GM23338 (cell line): Measurements from ENCODE around the gene FXR1. TPM values are rescaled to one million over a fixed set of nuclear protein-coding genes. Genes with fewer than 3 reads are reported as not detected.
A peak's percentile ranks its signal among the peaks of the same experiment; 100 is the strongest.

ENCODE experiments used
- ATAC-seq: fragments of 200-7000 bp; cut with Tn5 transposase; 3 replicates; pipeline ENCODE4 v1.9.1; 2020
- DNase-seq: peaks from one replicate; pipeline ENCODE4 v3.0.0-alpha.2; 2015; ENCODE audit warnings: low spot score
- H2AFZ ChIP-seq: fragments of 200-600 bp; sonication (generic); 2 replicates; pipeline ENCODE4 v1.8.0; 2016; ENCODE audit warnings: antibody characterized with exemption, mild to moderate bottlenecking, moderate library complexity
- H3F3A ChIP-seq: fragments of 200-600 bp; sonication (generic); replicated peaks from 2 replicates; pipeline ENCODE4 v1.8.0; 2017; ENCODE audit warnings: antibody characterized with exemption, mixed run types, low read depth
- H3K27ac ChIP-seq: fragments of 200-600 bp; sonication (generic); 2 replicates; pipeline ENCODE4 v1.6.1; 2016; ENCODE audit warnings: low read depth
- H3K27me3 ChIP-seq: fragments of 200-600 bp; sonication (generic); 2 replicates; pipeline ENCODE4 v1.8.0; 2016; ENCODE audit warnings: mild to moderate bottlenecking, mixed run types, moderate library complexity; ENCODE audit not compliant: insufficient read depth
- H3K36me3 ChIP-seq: fragments of 200-600 bp; sonication (generic); 2 replicates; pipeline ENCODE4 v1.8.0; 2016; ENCODE audit warnings: mild to moderate bottlenecking; ENCODE audit not compliant: insufficient read depth
- H3K4me1 ChIP-seq: fragments of 200-600 bp; sonication (generic); 2 replicates; pipeline ENCODE4 v1.8.0; 2016; ENCODE audit warnings: mild to moderate bottlenecking, moderate library complexity; ENCODE audit not compliant: insufficient read depth
- H3K4me2 ChIP-seq: fragments of 200-600 bp; sonication (generic); 2 replicates; pipeline ENCODE4 v1.7.1; 2017; ENCODE audit warnings: mixed run types
- H3K4me3 ChIP-seq: fragments of 200-600 bp; sonication (generic); 2 replicates; pipeline ENCODE4 v1.6.1; 2016; ENCODE audit warnings: mixed run types
- H3K79me2 ChIP-seq: fragments of 200-600 bp; sonication (generic); replicated peaks from 2 replicates; pipeline ENCODE4 v1.8.0; 2017; ENCODE audit warnings: mild to moderate bottlenecking; ENCODE audit not compliant: insufficient read depth
- H3K9me2 ChIP-seq: fragments of 200-600 bp; sonication (generic); 2 replicates; pipeline ENCODE4 v1.8.0; 2017; ENCODE audit not compliant: insufficient read depth
- H4K20me1 ChIP-seq: fragments of 200-600 bp; sonication (generic); replicated peaks from 2 replicates; pipeline ENCODE4 v1.8.0; 2017; ENCODE audit warnings: mild to moderate bottlenecking; ENCODE audit not compliant: insufficient read depth
- H3K27ac Mint-ChIP-seq: 2 replicates; pipeline ENCODE4 v1.8.0; 2020; ENCODE audit warnings: inconsistent platforms, mild to moderate bottlenecking, moderate library complexity, mixed read lengths
- H3K27me3 Mint-ChIP-seq: 3 replicates; pipeline ENCODE4 v1.8.0; 2022; ENCODE audit warnings: low read depth, mild to moderate bottlenecking, moderate library complexity, mixed read lengths, inconsistent platforms; ENCODE audit not compliant: insufficient read depth, poor library complexity
- H3K36me3 Mint-ChIP-seq: 3 replicates; pipeline ENCODE4 v1.8.0; 2021; ENCODE audit warnings: low read depth, mild to moderate bottlenecking, inconsistent platforms, moderate library complexity, mixed read lengths
- H3K4me1 Mint-ChIP-seq: 3 replicates; pipeline ENCODE4 v1.8.0; 2020; ENCODE audit warnings: mild to moderate bottlenecking, inconsistent platforms, mixed read lengths
- H3K4me3 Mint-ChIP-seq: 3 replicates; pipeline ENCODE4 v1.8.0; 2021; ENCODE audit warnings: moderate library complexity, mild to moderate bottlenecking, inconsistent platforms, mixed read lengths
- H3K9me3 Mint-ChIP-seq: 3 replicates; pipeline ENCODE4 v1.8.0; 2020; ENCODE audit warnings: moderate library complexity, mild to moderate bottlenecking, inconsistent platforms, mixed read lengths
- CREB1 ChIP-seq: fragments of 250-450 bp; sonication (Bioruptor Pico); IDR thresholded peaks from 2 replicates; pipeline ENCODE4 v1.5.0; 2020; ENCODE audit warnings: low read depth, mild to moderate bottlenecking, moderate library complexity
- EZH2 ChIP-seq: fragments of 200-600 bp; sonication (generic); IDR thresholded peaks from one replicate; pipeline ENCODE4 v1.8.0; 2017; ENCODE audit warnings: antibody characterized with exemption, mild to moderate bottlenecking, low read depth; ENCODE audit not compliant: unreplicated experiment
- EZH2phosphoT487 ChIP-seq: fragments of 200-600 bp; sonication (generic); IDR thresholded peaks from one replicate; pipeline ENCODE4 v1.8.1; 2018; ENCODE audit warnings: antibody characterized with exemption; ENCODE audit not compliant: unreplicated experiment
- JUNB ChIP-seq: IDR thresholded peaks from one replicate; pipeline ENCODE4 v1.6.1; 2016; ENCODE audit warnings: antibody characterized with exemption; ENCODE audit not compliant: unreplicated experiment
- NANOG ChIP-seq: IDR thresholded peaks from 2 replicates; pipeline ENCODE4 v1.6.1; 2016; ENCODE audit warnings: antibody characterized with exemption, borderline replicate concordance
- POLR2AphosphoS5 ChIP-seq: IDR thresholded peaks from 2 replicates; pipeline ENCODE4 v1.6.1; 2016; ENCODE audit warnings: antibody characterized with exemption, low read depth
- STAT1 ChIP-seq: IDR thresholded peaks from one replicate; pipeline ENCODE4 v1.6.1; 2016; ENCODE audit warnings: antibody characterized with exemption; ENCODE audit not compliant: unreplicated experiment
- ZNF114 ChIP-seq: fragments of 250-450 bp; sonication (Bioruptor Pico); IDR thresholded peaks from 2 replicates; pipeline ENCODE4 v1.5.0; 2020; ENCODE audit warnings: mild to moderate bottlenecking, moderate library complexity
- ZNF331 ChIP-seq: fragments of 250-450 bp; sonication (Bioruptor Pico); IDR thresholded peaks from 2 replicates; pipeline ENCODE4 v1.5.0; 2020; ENCODE audit warnings: low read depth, mild to moderate bottlenecking, moderate library complexity
- polyA plus RNA-seq: library from polyadenylated mRNA; unstranded; fragments of >200 nt; fragmentation: Nextera tagmentation; extraction: Ambion mirVana; gene quantifications from 2 replicates; pipeline ENCODE4 v1.2.1, GENCODE V29; 2016
- total RNA-seq: library from RNA; depleted of rRNA; stranded (reverse); fragments of >200 nt; shearing (Covaris generic); gene quantifications from 2 replicates; pipeline ENCODE4 v1.2.3, GENCODE V29; 2014
- TF ChIP-seq, protein P1 (sequence below): IDR thresholded peaks from 2 replicates; pipeline ENCODE4 v1.6.1; 2016; ENCODE audit warnings: antibody characterized with exemption
- TF ChIP-seq, protein P2 (sequence below): fragments of 250-450 bp; sonication (Bioruptor Pico); IDR thresholded peaks from 2 replicates; pipeline ENCODE4 v1.5.0; 2020; ENCODE audit warnings: mild to moderate bottlenecking, moderate library complexity
- TF ChIP-seq, protein P3 (sequence below), 2 experiments: fragments of 200-600 bp in 1 of 2; sonication (generic) in 1 of 2; conservative IDR thresholded peaks; 2 replicates each; pipeline versions ENCODE4 v1.5.1 to v1.6.1; 2016 to 2017; ENCODE audit warnings: antibody characterized with exemption in 2 of 2, low read depth in 2 of 2, mild to moderate bottlenecking in 2 of 2, moderate library complexity in 1 of 2
- TF ChIP-seq, protein P4 (sequence below): IDR thresholded peaks from one replicate; pipeline ENCODE4 v1.6.1; 2018; ENCODE audit warnings: antibody characterized with exemption; ENCODE audit not compliant: unreplicated experiment

Gene FXR1
- total and polyA plus RNA-seq, 2 experiments from 2014 or later, result 136 to 228 TPM

DNA sequence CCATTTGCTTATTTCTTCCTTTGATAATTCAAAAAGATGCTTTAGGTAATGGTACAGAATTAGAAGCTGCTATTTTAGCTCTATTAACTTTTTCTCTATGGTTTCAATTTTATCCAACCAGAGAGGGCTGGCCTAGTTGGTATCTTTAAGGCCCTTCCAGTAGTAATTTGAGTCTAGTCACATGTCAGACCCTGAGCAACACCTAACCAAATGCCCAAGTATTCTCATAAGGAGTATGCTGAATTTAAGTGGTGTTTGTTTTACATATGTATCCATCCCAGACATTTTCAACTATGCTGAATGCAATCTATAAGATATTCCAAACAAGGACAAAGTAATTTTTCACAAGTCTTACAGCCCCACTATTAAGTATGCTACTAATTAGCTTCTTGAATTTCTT is 67.5 kb downstream of the FXR1 start:
- no peaks in the 10 kb centered on the region for H3K79me2 ChIP-seq
- H3F3A ChIP-seq, result no peaks in the 10 kb centered on the region
- H3K36me3 ChIP-seq, result peaks cover 14% of the 10 kb centered on the region; the same call in 1 of the 2 replicates
- peaks cover 25% of the 10 kb centered on the region for H3K36me3 Mint-ChIP-seq
- no peak overlapping the region for H2AFZ ChIP-seq
- H3K27ac ChIP-seq, result 0 out of 2 replicates have a peak overlapping the region, but pooled peaks have one; percentile 9
- H3K27me3 Mint-ChIP-seq, result no peaks in the 10 kb centered on the region
- no peak overlapping the region for H3K4me3 Mint-ChIP-seq
- H3K9me2 ChIP-seq, result no peaks in the 10 kb centered on the region
- DNase-seq (no peak), ATAC-seq (no peak)
- no peak overlapping the region for H3K27ac Mint-ChIP-seq
- no peaks in the 10 kb centered on the region; the same call in 1 of the 2 replicates for H4K20me1 ChIP-seq
- no peak overlapping the region for H3K4me2 ChIP-seq
- H3K4me1 Mint-ChIP-seq, result peaks cover 6% of the 10 kb centered on the region; the same call in 2 of the 3 replicates
- no peaks in the 10 kb centered on the region for H3K9me3 Mint-ChIP-seq
- no peak for TF ChIP-seq NANOG
- TF ChIP-seq ZNF114 (CRISPR knock-in tag), result no peak
- TF ChIP-seq JUNB, result no peak
- no peak for TF ChIP-seq ZNF331 (CRISPR knock-in tag)
- TF ChIP-seq POLR2AphosphoS5, result no peak; the same call in 1 of the 2 replicates
- TF ChIP-seq, protein P1, sequence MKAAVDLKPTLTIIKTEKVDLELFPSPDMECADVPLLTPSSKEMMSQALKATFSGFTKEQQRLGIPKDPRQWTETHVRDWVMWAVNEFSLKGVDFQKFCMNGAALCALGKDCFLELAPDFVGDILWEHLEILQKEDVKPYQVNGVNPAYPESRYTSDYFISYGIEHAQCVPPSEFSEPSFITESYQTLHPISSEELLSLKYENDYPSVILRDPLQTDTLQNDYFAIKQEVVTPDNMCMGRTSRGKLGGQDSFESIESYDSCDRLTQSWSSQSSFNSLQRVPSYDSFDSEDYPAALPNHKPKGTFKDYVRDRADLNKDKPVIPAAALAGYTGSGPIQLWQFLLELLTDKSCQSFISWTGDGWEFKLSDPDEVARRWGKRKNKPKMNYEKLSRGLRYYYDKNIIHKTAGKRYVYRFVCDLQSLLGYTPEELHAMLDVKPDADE, result no peak
- TF ChIP-seq CREB1 (CRISPR knock-in tag), result no peak
- TF ChIP-seq EZH2phosphoT487, result no peak
- no peak for TF ChIP-seq STAT1
- TF ChIP-seq, protein P2, sequence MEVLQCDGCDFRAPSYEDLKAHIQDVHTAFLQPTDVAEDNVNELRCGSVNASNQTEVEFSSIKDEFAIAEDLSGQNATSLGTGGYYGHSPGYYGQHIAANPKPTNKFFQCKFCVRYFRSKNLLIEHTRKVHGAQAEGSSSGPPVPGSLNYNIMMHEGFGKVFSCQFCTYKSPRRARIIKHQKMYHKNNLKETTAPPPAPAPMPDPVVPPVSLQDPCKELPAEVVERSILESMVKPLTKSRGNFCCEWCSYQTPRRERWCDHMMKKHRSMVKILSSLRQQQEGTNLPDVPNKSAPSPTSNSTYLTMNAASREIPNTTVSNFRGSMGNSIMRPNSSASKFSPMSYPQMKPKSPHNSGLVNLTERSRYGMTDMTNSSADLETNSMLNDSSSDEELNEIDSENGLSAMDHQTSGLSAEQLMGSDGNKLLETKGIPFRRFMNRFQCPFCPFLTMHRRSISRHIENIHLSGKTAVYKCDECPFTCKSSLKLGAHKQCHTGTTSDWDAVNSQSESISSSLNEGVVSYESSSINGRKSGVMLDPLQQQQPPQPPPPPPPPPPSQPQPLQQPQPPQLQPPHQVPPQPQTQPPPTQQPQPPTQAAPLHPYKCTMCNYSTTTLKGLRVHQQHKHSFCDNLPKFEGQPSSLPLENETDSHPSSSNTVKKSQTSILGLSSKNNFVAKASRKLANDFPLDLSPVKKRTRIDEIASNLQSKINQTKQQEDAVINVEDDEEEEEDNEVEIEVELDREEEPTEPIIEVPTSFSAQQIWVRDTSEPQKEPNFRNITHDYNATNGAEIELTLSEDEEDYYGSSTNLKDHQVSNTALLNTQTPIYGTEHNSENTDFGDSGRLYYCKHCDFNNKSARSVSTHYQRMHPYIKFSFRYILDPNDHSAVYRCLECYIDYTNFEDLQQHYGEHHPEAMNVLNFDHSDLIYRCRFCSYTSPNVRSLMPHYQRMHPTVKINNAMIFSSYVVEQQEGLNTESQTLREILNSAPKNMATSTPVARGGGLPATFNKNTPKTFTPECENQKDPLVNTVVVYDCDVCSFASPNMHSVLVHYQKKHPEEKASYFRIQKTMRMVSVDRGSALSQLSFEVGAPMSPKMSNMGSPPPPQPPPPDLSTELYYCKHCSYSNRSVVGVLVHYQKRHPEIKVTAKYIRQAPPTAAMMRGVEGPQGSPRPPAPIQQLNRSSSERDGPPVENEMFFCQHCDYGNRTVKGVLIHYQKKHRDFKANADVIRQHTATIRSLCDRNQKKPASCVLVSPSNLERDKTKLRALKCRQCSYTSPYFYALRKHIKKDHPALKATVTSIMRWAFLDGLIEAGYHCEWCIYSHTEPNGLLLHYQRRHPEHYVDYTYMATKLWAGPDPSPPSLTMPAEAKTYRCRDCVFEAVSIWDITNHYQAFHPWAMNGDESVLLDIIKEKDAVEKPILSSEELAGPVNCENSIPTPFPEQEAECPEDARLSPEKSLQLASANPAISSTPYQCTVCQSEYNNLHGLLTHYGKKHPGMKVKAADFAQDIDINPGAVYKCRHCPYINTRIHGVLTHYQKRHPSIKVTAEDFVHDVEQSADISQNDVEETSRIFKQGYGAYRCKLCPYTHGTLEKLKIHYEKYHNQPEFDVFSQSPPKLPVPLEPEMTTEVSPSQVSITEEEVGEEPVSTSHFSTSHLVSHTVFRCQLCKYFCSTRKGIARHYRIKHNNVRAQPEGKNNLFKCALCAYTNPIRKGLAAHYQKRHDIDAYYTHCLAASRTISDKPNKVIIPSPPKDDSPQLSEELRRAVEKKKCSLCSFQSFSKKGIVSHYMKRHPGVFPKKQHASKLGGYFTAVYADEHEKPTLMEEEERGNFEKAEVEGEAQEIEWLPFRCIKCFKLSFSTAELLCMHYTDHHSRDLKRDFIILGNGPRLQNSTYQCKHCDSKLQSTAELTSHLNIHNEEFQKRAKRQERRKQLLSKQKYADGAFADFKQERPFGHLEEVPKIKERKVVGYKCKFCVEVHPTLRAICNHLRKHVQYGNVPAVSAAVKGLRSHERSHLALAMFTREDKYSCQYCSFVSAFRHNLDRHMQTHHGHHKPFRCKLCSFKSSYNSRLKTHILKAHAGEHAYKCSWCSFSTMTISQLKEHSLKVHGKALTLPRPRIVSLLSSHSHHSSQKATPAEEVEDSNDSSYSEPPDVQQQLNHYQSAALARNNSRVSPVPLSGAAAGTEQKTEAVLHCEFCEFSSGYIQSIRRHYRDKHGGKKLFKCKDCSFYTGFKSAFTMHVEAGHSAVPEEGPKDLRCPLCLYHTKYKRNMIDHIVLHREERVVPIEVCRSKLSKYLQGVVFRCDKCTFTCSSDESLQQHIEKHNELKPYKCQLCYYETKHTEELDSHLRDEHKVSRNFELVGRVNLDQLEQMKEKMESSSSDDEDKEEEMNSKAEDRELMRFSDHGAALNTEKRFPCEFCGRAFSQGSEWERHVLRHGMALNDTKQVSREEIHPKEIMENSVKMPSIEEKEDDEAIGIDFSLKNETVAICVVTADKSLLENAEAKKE, result no peak
- TF ChIP-seq, protein P3, sequence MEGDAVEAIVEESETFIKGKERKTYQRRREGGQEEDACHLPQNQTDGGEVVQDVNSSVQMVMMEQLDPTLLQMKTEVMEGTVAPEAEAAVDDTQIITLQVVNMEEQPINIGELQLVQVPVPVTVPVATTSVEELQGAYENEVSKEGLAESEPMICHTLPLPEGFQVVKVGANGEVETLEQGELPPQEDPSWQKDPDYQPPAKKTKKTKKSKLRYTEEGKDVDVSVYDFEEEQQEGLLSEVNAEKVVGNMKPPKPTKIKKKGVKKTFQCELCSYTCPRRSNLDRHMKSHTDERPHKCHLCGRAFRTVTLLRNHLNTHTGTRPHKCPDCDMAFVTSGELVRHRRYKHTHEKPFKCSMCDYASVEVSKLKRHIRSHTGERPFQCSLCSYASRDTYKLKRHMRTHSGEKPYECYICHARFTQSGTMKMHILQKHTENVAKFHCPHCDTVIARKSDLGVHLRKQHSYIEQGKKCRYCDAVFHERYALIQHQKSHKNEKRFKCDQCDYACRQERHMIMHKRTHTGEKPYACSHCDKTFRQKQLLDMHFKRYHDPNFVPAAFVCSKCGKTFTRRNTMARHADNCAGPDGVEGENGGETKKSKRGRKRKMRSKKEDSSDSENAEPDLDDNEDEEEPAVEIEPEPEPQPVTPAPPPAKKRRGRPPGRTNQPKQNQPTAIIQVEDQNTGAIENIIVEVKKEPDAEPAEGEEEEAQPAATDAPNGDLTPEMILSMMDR (conservative IDR thresholded peaks at IDR 0.05; ENCODE audit: low read depth in 2 of 2), result no peak
- TF ChIP-seq EZH2, result no peak
- TF ChIP-seq, protein P4, sequence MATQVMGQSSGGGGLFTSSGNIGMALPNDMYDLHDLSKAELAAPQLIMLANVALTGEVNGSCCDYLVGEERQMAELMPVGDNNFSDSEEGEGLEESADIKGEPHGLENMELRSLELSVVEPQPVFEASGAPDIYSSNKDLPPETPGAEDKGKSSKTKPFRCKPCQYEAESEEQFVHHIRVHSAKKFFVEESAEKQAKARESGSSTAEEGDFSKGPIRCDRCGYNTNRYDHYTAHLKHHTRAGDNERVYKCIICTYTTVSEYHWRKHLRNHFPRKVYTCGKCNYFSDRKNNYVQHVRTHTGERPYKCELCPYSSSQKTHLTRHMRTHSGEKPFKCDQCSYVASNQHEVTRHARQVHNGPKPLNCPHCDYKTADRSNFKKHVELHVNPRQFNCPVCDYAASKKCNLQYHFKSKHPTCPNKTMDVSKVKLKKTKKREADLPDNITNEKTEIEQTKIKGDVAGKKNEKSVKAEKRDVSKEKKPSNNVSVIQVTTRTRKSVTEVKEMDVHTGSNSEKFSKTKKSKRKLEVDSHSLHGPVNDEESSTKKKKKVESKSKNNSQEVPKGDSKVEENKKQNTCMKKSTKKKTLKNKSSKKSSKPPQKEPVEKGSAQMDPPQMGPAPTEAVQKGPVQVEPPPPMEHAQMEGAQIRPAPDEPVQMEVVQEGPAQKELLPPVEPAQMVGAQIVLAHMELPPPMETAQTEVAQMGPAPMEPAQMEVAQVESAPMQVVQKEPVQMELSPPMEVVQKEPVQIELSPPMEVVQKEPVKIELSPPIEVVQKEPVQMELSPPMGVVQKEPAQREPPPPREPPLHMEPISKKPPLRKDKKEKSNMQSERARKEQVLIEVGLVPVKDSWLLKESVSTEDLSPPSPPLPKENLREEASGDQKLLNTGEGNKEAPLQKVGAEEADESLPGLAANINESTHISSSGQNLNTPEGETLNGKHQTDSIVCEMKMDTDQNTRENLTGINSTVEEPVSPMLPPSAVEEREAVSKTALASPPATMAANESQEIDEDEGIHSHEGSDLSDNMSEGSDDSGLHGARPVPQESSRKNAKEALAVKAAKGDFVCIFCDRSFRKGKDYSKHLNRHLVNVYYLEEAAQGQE, result no peak
- H3K27me3 ChIP-seq, result no peaks in the 10 kb centered on the region
- no peak overlapping the region for H3K4me3 ChIP-seq
- no peaks in the 10 kb centered on the region for H3K4me1 ChIP-seq
